GM04503 (cell line): Measurements from ENCODE around the gene NEIL1.

Experiments used
- DNase-seq: peaks from one replicate; pipeline ENCODE4 v3.0.0-alpha.2; 2012; ENCODE audit warnings: low read depth

Gene NEIL1

GRCh38 chr15:75356517-75356916 is 9.7 kb downstream of the NEIL1 start:
- no peak for DNase-seq

DNA sequence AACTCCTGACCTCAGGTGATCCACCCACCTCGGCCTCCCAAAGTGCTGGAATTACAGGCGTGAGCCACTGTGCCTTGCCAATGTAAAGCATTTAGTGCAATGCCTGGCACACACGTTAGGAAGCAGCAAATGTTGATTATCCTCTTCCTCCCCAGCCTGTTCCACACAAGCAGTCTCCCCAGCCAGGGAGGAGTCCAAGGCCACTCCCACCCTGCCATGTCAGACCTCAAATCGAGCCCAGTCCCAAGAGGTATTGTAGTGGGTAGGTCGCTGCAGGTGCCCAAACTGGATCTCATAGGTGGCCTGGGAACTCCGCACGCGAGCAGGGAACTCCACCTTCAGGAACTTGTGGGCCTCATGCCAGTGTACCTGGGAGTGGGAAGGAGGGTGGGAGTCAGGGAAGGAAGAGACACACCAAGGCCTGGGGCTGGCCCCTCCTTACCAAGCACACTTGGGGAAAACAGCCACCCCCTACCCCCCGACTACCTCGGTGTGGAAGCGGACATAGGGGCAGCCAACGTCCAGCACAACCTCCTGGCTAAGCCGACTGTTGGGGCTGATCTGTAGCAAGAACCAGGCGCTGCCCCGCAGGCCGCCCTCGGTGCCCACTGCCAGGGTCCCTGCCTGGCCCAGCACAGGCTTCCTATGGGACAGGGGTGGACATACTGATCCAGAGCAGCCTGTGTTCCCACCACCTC is 11.3 kb downstream of the NEIL1 start:
- DNase-seq, result no peak

GRCh38 chr15:75358771-75359536 is 12.1 kb downstream of the NEIL1 start:
- DNase-seq, result no peak

DNA sequence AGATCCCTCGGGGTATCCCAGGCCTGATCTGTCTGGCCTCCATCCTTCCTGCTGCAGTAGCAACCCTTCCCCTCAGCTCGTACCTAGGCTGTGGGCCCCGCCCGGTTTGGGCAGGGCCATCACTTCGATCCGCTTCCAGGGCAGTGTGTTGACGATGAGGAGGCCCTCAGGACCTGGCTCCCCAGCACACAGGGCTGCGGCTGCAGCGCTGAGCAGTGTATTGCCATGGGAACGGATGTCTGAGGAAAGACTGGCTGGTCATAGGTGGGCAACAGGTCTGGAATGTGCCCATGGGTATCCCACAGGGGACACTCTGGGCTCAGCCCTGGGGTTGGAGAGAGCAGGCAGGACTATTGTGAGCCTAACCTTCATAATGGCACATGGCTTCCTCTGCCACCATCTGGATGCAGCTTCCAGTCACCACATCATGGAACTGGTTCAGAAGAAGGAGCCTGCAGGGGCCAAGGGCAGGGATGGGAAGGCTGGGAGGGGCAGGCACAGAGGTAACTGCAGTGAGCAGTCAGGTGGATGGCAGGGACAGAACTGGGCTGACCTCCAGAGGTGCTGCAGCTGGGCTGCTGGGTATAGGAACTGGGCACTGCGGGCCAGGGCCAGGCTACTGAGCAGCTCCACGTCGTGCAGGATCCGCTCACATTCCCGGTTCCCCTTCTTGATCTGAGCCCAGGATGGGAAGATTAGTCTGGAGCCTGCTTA is 12.9 kb downstream of the NEIL1 start:
- no peak for DNase-seq

GRCh38 chr15:75360391-75360790 is 13.6 kb downstream of the NEIL1 start:
- no peak for DNase-seq

GRCh38 chr15:75360856-75361255 is 14.0 kb downstream of the NEIL1 start:
- DNase-seq, result no peak

DNA sequence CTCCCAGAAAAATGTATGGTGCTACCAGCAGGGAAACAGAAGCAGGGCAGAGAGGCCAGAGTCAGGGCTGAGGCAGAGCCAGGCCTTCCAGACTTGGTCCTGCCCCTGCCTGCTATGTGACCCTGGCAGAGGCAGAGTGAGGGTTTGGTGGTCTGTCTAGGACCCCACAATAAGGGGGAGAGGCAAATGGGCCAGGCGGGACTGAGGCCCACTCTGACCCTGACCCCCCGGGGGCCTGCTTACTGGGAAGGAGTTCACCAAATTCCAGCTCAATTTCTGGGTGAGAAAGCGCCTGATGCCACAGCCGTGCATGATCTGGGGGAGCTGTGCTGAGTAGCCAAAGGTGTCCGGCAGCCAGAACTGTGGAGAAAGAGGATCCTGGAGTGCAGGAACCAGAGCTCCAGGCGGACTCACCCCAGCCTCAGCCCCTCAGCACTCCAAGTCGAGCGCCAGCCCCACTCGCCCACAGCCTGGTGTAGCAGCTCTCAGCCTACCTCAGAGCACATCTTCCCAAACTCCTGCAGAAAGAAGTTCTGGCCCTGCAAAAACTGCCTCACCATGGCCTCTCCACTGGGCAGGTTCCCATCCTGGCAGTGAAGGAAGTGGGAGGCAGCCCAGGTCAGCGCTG is 14.6 kb downstream of the NEIL1 start:
- no peak for DNase-seq

DNA sequence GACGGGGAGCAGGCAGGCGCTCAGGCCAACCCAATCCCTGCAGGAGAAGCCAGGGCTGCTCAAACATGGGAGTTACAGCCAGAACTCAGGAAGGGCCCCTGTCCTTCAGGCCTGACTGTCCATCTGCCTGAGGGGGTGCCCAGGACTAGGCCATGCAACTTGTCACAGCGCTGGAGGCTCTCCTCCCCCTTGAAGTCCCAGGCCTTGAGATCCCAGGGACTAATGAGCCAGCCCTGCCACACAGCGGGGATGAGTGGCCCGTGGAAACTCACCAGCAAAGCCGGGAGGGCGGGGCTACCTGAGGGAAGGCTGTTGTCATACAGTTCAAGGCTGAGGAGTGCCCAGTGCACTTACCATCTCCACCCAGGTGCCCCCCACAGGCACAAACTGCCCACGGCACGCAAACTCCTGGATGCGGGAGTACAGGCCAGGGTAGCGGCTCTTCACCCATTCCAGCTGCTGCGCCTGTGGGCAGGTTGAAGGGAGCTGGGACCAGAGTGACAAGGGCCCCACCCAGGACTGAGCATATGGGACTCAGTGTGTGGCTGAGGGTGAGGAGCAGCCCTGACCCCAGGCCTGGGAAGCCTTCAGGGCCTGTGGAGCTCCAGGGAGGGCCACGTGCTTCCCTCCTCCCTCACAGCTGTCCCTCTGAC is 15.3 kb downstream of the NEIL1 start:
- DNase-seq, result no peak

DNA sequence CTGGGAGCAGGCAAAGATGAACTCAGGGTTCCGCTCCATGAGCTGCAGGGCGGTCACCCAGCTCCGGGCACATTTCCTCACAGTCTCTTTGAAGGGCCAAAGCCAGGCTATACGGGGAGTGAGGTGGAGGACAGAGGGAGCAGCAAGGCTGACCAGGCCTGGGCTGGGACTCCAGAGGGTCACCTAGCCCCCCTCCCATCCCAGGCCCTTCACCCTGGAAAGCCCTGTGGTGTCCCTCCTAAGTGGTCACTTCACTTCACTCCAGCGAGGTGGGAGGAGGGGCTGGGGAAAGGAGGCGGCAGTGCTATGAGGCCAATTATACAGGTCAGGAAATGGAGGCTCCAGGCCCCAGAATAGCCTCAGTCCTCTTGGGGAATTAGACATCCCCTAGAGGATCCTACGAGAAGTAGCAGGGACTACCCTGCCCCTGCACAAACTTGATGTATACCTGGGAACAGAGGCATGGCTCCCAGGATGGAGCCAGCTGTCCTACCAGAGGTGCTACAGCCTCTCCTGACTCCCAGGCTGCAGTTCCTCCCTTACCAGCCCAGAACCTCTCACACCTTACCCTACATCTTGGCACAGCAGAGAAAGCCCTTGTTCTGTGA is 15.9 kb downstream of the NEIL1 start:
- no peak for DNase-seq

GRCh38 chr15:75363786-75364185 is 16.9 kb downstream of the NEIL1 start:
- DNase-seq, result no peak

DNA sequence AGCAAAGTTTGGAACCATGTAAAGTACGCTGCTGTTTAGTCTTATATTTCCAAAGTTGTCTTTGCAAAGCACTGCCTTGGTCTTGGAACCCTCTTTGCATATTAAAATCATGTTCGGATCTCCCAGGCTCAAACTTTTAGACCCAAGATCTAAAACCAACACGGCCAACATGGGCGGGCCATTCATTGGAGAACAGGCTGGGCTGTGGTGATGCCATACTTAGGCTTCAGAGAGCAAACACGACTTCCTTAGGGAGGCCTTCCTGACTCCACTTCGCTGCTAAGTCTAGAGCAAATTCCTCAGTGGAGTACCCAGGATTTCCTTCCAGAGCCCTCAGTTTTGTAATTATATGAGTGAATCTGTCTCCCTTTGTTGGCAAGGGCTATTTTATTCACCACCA is 18.0 kb downstream of the NEIL1 start:
- DNase-seq, result no peak

DNA sequence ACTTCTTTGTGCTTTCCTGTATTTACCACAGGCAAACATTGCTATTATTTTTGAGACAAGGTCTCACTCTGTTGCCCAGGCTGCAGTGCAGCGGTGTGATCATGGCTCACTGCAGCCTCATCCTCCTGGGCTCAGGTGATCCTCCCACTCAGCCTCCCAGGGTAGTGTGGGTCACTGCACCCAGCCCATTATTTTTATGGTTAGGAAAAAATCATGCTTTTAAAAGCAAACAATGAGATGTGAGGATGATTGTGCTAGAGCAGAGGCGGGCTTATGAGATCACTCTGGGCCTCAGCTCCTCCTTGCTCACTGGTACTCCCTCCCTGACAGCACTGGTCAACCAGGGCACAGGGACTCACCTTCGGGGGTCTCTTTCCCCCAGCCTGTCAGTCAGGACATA is 19.3 kb downstream of the NEIL1 start:
- no peak for DNase-seq

GRCh38 chr15:75367006-75367405 is 20.2 kb downstream of the NEIL1 start:
- DNase-seq, result no peak

- DNase-seq, result no peak
Observed at GRCh38 chr15:75367406-75367912, 20.6 kb downstream of the NEIL1 start.

DNA sequence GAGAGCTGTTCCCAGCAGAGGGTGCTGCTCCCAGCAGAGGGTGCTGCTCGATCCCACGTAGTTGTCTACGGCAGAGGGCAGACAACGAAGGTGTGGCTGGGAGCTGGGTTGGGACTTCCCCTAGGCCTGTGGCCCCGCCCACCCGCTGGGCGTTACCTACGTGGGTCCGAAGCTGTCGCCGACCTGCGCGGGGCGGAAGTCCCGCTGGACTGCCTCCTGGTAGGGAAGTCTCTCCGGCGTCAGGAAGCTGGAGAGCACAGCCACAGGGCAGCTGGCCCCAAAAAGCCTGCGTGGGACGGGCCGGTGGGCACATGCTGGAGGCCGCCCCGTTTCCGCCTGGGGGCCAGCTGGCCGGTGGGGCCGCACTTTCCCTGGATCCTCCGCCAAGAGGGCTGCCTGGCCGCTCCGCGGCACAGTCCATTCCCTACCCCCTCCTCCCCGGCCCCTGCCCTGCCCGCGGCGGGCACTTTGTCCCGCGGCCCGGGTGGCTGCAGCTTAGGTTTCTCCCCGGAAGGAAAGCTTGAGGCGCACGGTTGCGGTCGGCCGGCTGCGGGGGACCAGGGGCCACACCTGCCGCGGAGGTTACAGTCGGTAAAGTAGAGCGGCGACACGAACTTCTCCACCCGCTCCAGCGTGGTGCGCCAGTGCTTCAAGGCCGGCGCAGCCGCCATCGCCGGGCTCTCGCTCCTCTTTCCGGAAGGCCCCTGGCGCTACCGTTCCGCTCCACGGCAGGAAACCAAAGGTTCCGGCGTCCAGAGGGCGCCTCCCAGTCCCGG is 21.3 kb downstream of the NEIL1 start, which contains the start of gene MAN2C1:
Gene MAN2C1 (minus strand): TSS at position 695 of the 776 bp plus-strand sequence. CDS start 24 bp downstream, at position 671.
- DNase-seq, result peak; percentile 70

DNA sequence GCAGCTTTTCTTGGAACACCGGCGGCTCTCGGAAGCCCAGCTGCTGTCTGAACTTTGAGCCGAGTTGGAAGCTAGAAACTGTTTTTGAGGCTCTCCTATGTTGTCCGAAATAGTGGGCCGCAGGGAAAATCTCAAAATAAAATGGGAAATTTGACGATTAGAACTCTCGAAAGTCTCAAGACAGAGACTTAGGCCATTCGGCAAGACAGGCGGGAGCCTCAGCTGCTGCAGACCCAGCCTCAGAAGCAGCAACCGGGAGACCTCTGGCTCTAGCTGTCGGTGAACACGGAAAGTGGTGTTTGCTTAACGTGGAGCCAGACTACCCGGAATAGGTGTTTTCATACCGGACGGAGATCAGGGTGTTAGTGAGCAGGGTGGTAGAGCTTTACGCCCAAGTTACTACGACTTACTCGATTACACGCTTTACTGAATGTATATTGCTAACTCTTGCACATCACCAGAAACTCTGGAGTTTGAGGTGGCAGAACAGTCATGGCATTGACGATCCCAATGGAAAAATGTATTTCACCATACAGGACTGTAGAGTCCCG is 21.9 kb downstream of the NEIL1 start:
- DNase-seq, result peak; percentile 2

GRCh38 chr15:75369897-75370581 is 23.2 kb downstream of the NEIL1 start:
- no peak for DNase-seq

- DNase-seq, result no peak
Observed at GRCh38 chr15:75371486-75371885, 24.6 kb downstream of the NEIL1 start.

DNA sequence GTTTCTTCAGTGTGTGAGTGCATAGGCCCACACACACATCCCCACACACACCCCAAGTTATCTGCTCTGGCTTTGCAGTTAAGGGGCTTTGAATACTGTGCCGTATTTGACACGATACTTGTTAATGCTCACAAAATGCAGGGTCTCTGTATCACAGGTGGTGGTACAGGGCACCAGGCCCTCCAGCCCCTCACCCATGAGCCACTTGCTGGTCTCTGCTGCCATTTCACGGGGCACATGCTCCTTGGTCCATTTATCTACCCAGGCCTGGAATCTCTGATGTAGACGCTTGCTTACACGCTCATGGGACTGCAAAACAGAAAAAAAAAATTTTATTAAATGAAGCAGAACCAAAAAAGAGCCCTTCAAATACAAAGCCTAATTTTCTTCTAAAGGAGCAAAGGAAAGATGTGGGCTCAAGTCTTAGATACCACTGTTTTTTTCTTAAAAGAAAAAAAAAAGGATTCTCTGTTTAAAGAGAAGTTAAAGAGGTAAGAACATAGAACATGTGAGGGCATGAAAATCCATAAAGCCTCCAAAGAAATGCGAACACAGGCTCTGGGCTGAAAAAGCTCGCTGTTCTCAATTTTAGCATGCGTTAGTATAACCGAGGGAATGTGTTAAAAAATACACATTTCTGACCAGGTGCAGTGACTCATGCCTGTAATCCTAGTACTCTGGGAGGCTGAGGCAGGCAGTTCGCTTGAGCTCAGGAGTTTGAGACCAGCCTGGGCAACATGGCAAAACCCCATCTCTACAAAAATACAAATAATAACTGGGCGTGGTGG is 25.3 kb downstream of the NEIL1 start:
- DNase-seq, result no peak
